ENCODE results near the gene ACRBP. TPM values are rescaled to one million over a fixed set of nuclear protein-coding genes. Genes with fewer than 3 reads are reported as not detected.

Gene ACRBP
- total RNA-seq, 1 donor from 2014 or later, result 2.9 TPM

- no peak for DNase-seq (ENCODE audit: low spot score)
These were observed 753 bp downstream of the ACRBP start for GRCh38 chr12:6646276-6647082.

- peak; percentile 65 for DNase-seq (ENCODE audit: low spot score)
These were observed 2.3 kb downstream of the ACRBP start for GRCh38 chr12:6644903-6645302.

- DNase-seq (ENCODE audit: low spot score), result peak; percentile 50
These were observed 3.0 kb downstream of the ACRBP start for GRCh38 chr12:6644257-6644596.

GRCh38 chr12:6643569-6644256, 3.5 kb downstream of the ACRBP start:
- DNase-seq (ENCODE audit: low spot score), result peak; percentile 31

GRCh38 chr12:6641131-6641530, 6.1 kb downstream of the ACRBP start:
- DNase-seq (ENCODE audit: low spot score), result no peak

GRCh38 chr12:6640497-6640896, 6.7 kb downstream of the ACRBP start:
- DNase-seq (ENCODE audit: low spot score), result no peak

- DNase-seq (ENCODE audit: low spot score), result no peak
These were observed 8.0 kb downstream of the ACRBP start for GRCh38 chr12:6639151-6639801.

- DNase-seq (ENCODE audit: low spot score), result peak; percentile 42
These were observed 8.9 kb downstream of the ACRBP start for GRCh38 chr12:6638305-6638704.

GRCh38 chr12:6635856-6636531, 11.2 kb downstream of the ACRBP start, which contains the start of gene LPAR5:
LPAR5 (minus strand) TSS chr12:6635959; CDS start chr12:6621248, 14,711 bp downstream.
- peak; percentile 87 for DNase-seq (ENCODE audit: low spot score)

- no peak for DNase-seq (ENCODE audit: low spot score)
These were observed 11.8 kb downstream of the ACRBP start for GRCh38 chr12:6635375-6635855.

- DNase-seq (ENCODE audit: low spot score), result peak; percentile 77
These were observed 14.9 kb downstream of the ACRBP start for GRCh38 chr12:6632026-6632983.

GRCh38 chr12:6631549-6631961, 15.7 kb downstream of the ACRBP start:
- no peak for DNase-seq (ENCODE audit: low spot score)

GRCh38 chr12:6630736-6631135, 16.5 kb downstream of the ACRBP start:
- no peak for DNase-seq (ENCODE audit: low spot score)

- DNase-seq (ENCODE audit: low spot score), result no peak
These were observed 19.6 kb downstream of the ACRBP start for GRCh38 chr12:6627616-6628015.

GRCh38 chr12:6626654-6627283, 20.5 kb downstream of the ACRBP start:
- no peak for DNase-seq (ENCODE audit: low spot score)

- no peak for DNase-seq (ENCODE audit: low spot score)
These were observed 26.4 kb downstream of the ACRBP start for GRCh38 chr12:6620885-6621274.

GRCh38 chr12:6620137-6620884, 26.9 kb downstream of the ACRBP start:
- peak; percentile 65 for DNase-seq (ENCODE audit: low spot score)

GRCh38 chr12:6618483-6619225, 28.6 kb downstream of the ACRBP start:
- DNase-seq (ENCODE audit: low spot score), result no peak

GRCh38 chr12:6615802-6616201, 31.4 kb downstream of the ACRBP start:
- DNase-seq (ENCODE audit: low spot score), result no peak
